AML-193 (cell line): Measurements from ENCODE around the gene VPS8.
"Not testable (repeated sequence)": the region's sequence is repeated elsewhere in the genome, so short reads cannot be mapped to it uniquely, and the experiment has no call there.

Experiments used
- DNase-seq, 2 experiments: peaks; one replicate each; lab custom pipeline; 2025; lab: John Stamatoyannopoulos, UW

The VPS8 gene

GRCh38 chr3:184986366-184986889 lies 174.5 kb downstream of the VPS8 start:
- no peak for DNase-seq

- DNase-seq: no peak
Observed at GRCh38 chr3:184993394-184993793, 181.4 kb downstream of the VPS8 start.

- DNase-seq: not testable (repeated sequence)
Observed at GRCh38 chr3:185003876-185004275, 191.9 kb downstream of the VPS8 start.

- no peak for DNase-seq
Observed at GRCh38 chr3:185009650-185010049, 197.7 kb downstream of the VPS8 start.

- DNase-seq: not testable (repeated sequence)
Observed at GRCh38 chr3:185017584-185017983, 205.6 kb downstream of the VPS8 start.

- not testable (repeated sequence) for DNase-seq
Observed at GRCh38 chr3:185017996-185018395, 206.0 kb downstream of the VPS8 start.

GRCh38 chr3:185021256-185021655 lies 209.3 kb downstream of the VPS8 start:
- DNase-seq: no peak

GRCh38 chr3:185024406-185024805 lies 212.4 kb downstream of the VPS8 start:
- no peak for DNase-seq

- DNase-seq: no peak
Observed at GRCh38 chr3:185024966-185025365, 213.0 kb downstream of the VPS8 start.

- DNase-seq: no peak
Observed at GRCh38 chr3:185028121-185028520, 216.2 kb downstream of the VPS8 start.

- DNase-seq: no peak
Observed at GRCh38 chr3:185029086-185029485, 217.1 kb downstream of the VPS8 start.

- DNase-seq: no peak
Observed at GRCh38 chr3:185030399-185030798, 218.4 kb downstream of the VPS8 start.

GRCh38 chr3:185030951-185031350 lies 219.0 kb downstream of the VPS8 start:
- DNase-seq: no peak

- no peak for DNase-seq
Observed at GRCh38 chr3:185037801-185038200, 225.8 kb downstream of the VPS8 start.

GRCh38 chr3:185040425-185040824 lies 228.5 kb downstream of the VPS8 start:
- DNase-seq: no peak

- DNase-seq: no peak
Observed at GRCh38 chr3:185041540-185041939, 229.6 kb downstream of the VPS8 start.

- no peak for DNase-seq
Observed at GRCh38 chr3:185042312-185043050, 230.5 kb downstream of the VPS8 start.

- no peak for DNase-seq
Observed at GRCh38 chr3:185046164-185046515, 234.2 kb downstream of the VPS8 start.

- DNase-seq: no peak
Observed at GRCh38 chr3:185046603-185047002, 234.6 kb downstream of the VPS8 start.

GRCh38 chr3:185049710-185050109 lies 237.7 kb downstream of the VPS8 start:
- no peak for DNase-seq

- no peak for DNase-seq
Observed at GRCh38 chr3:185051801-185052200, 239.8 kb downstream of the VPS8 start.

- DNase-seq: no peak
Observed at GRCh38 chr3:185052631-185053030, 240.7 kb downstream of the VPS8 start.

- DNase-seq: peak; percentile 35 to 36
Observed at GRCh38 chr3:185056908-185057307, 244.9 kb downstream of the VPS8 start.

GRCh38 chr3:185057829-185058228 lies 245.9 kb downstream of the VPS8 start:
- DNase-seq: no peak
